WTC11 (cell line): Measurements from ENCODE around the gene ARHGEF18. TPM values are rescaled to one million over a fixed set of nuclear protein-coding genes. Genes with fewer than 3 reads are reported as not detected.

Source experiments
- ATAC-seq: fragments of 200-7000 bp; cut with Tn5 transposase; 2 replicates; pipeline ENCODE4 v1.10.0; 2021; ENCODE audit warnings: mild to moderate bottlenecking, moderate library complexity
- CTCF ChIA-PET: fragments of 300-600 bp; sonication (Branson Sonifier 250); formaldehyde crosslinking; loops from one replicate; lab custom pipeline; 2021; ENCODE audit warnings: antibody characterized with exemption; lab: Charles Lee
- POLR2A ChIA-PET: fragments of 350-600 bp; sonication (Branson Sonifier 250); formaldehyde crosslinking; loops from one replicate; lab custom pipeline; 2021; ENCODE audit warnings: antibody characterized with exemption; lab: Charles Lee
- DNase-seq: peaks from one replicate; pipeline ENCODE4 v3.0.0; 2021; ENCODE audit warnings: low spot score
- H3K27ac Mint-ChIP-seq: 2 replicates; pipeline ENCODE4 v1.8.0; 2021; ENCODE audit warnings: mixed read lengths
- H3K27me3 Mint-ChIP-seq: 2 replicates; pipeline ENCODE4 v1.8.0; 2021; ENCODE audit warnings: low read depth, mild to moderate bottlenecking, moderate library complexity, mixed read lengths
- H3K36me3 Mint-ChIP-seq: 2 replicates; pipeline ENCODE4 v1.8.0; 2021; ENCODE audit warnings: mixed read lengths
- H3K4me1 Mint-ChIP-seq: 2 replicates; pipeline ENCODE4 v1.8.0; 2022; ENCODE audit warnings: mixed read lengths
- H3K4me3 Mint-ChIP-seq: 2 replicates; pipeline ENCODE4 v1.8.0; 2021; ENCODE audit warnings: mild to moderate bottlenecking, moderate library complexity, mixed read lengths
- H3K9me3 Mint-ChIP-seq: 2 replicates; pipeline ENCODE4 v1.8.0; 2021; ENCODE audit warnings: mixed read lengths
- AFF4 ChIP-seq: sonication (generic); formaldehyde crosslinking; IDR thresholded peaks from 2 replicates; pipeline ENCODE4 v1.8.1; 2023; ENCODE audit warnings: mild to moderate bottlenecking, missing genetic modification reagents, borderline replicate concordance
- ARID4B ChIP-seq: sonication (generic); formaldehyde crosslinking; IDR thresholded peaks from 2 replicates; pipeline ENCODE4 v1.8.0; 2023; ENCODE audit warnings: missing genetic modification reagents, mild to moderate bottlenecking, borderline replicate concordance
- GRHL2 ChIP-seq: fragments of 250-450 bp; sonication (Bioruptor Pico); IDR thresholded peaks from 2 replicates; pipeline ENCODE4 v1.8.0; 2022; ENCODE audit warnings: mild to moderate bottlenecking, moderate library complexity; ENCODE audit not compliant: insufficient replicate concordance, severe bottlenecking
- PRDM15 ChIP-seq: sonication (generic); formaldehyde crosslinking; IDR thresholded peaks from 2 replicates; pipeline ENCODE4 v1.8.0; 2022; ENCODE audit warnings: missing genetic modification reagents
- PRRX2 ChIP-seq: fragments of 250-450 bp; sonication (Bioruptor Pico); IDR thresholded peaks from 2 replicates; pipeline ENCODE4 v1.8.0; 2021; ENCODE audit warnings: mild to moderate bottlenecking
- SMAD3 ChIP-seq: sonication (generic); formaldehyde crosslinking; IDR thresholded peaks from 2 replicates; pipeline ENCODE4 v1.8.0; 2022; ENCODE audit warnings: missing genetic modification reagents, mild to moderate bottlenecking, borderline replicate concordance
- ZMAT4 ChIP-seq: fragments of 250-450 bp; sonication (Bioruptor Pico); IDR thresholded peaks from 2 replicates; pipeline ENCODE4 v1.9.0; 2021; ENCODE audit warnings: mild to moderate bottlenecking
- ZNF138 ChIP-seq: sonication (generic); formaldehyde crosslinking; conservative IDR thresholded peaks from 2 replicates; pipeline ENCODE4 v1.8.1; 2022; ENCODE audit warnings: mild to moderate bottlenecking, moderate library complexity, missing genetic modification reagents
- ZNF219 ChIP-seq: sonication (generic); formaldehyde crosslinking; IDR thresholded peaks from 2 replicates; pipeline ENCODE4 v1.8.0; 2023; ENCODE audit warnings: missing genetic modification reagents, mild to moderate bottlenecking, borderline replicate concordance
- total RNA-seq: library from RNA; stranded (reverse); gene quantifications from 3 replicates; pipeline ENCODE4 v1.2.3, GENCODE V29; 2021

The ARHGEF18 gene
- total RNA-seq, 1 experiment from 2014 or later, result 56.1 TPM

GRCh38 chr19:7340959-7341837 lies 7.5 kb upstream of the ARHGEF18 start (continued):
- TF ChIP-seq AFF4 (CRISPR knock-in tag), result no peak
- TF ChIP-seq, all 79 proteins: peak for 4

GRCh38 chr19:7342143-7342542 lies 6.6 kb upstream of the ARHGEF18 start:
- H3K27me3 Mint-ChIP-seq, result no peaks in the 10 kb centered on the region
- TF ChIP-seq GRHL2, result no peak
- no peak for TF ChIP-seq PRDM15 (CRISPR knock-in tag)
- TF ChIP-seq ZMAT4 (CRISPR knock-in tag), result no peak
- TF ChIP-seq PRRX2 (CRISPR knock-in tag), result no peak
- no peak for TF ChIP-seq ZNF138 (CRISPR knock-in tag)
- no peak for TF ChIP-seq ZNF219 (CRISPR knock-in tag)
- TF ChIP-seq ARID4B (CRISPR knock-in tag), result no peak
- TF ChIP-seq SMAD3 (CRISPR knock-in tag), result no peak
- TF ChIP-seq, all 79 proteins: peak for 0
- no peak overlapping the region for H3K27ac Mint-ChIP-seq
- DNase-seq, result no peak
- no peak for ATAC-seq
- CTCF ChIA-PET, result interaction anchor here (1.7 to 3.6 kb wide), 3 partner anchors 12 to 243 kb away, joined by 11 to 33 read pairs (median 12); no protein-coding TSS in a partner anchor
- no peaks in the 10 kb centered on the region for H3K36me3 Mint-ChIP-seq
- no peak overlapping the region for H3K4me3 Mint-ChIP-seq
- no peaks in the 10 kb centered on the region for H3K9me3 Mint-ChIP-seq
- POLR2A ChIA-PET, result no interaction called here
- peaks cover 6% of the 10 kb centered on the region; the same call in 1 of the 2 replicates for H3K4me1 Mint-ChIP-seq
